ENCODE results near the gene TENT5C. TPM values are rescaled to one million over a fixed set of nuclear protein-coding genes. Genes with fewer than 3 reads are reported as not detected.

The TENT5C gene
- total and polyA plus RNA-seq, 2 of the 13 experiments (the other 11 are each of a cell fraction or from before 2014, with no cell fraction given) = 0.02 to 0.38 TPM

GRCh38 chr1:117600325-117600943 is 5.4 kb upstream of the TENT5C start (continued):
- TF ChIP-seq, protein P1, sequence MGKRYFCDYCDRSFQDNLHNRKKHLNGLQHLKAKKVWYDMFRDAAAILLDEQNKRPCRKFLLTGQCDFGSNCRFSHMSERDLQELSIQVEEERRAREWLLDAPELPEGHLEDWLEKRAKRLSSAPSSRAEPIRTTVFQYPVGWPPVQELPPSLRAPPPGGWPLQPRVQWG (CRISPR knock-in tag; IDR thresholded peaks at IDR 0.05; ENCODE audit: borderline replicate concordance, low read depth) = no peak
- TF ChIP-seq TEAD2 (CRISPR knock-in tag; IDR thresholded peaks at IDR 0.05) = no peak
- TF ChIP-seq ZNF282 (IDR thresholded peaks at IDR 0.05; ENCODE audit: partially characterized antibody) = no peak
- no peak for TF ChIP-seq EEA1 (CRISPR knock-in tag; IDR thresholded peaks at IDR 0.05; ENCODE audit: borderline replicate concordance)
- TF ChIP-seq DNMT1 (CRISPR knock-in tag; IDR thresholded peaks at IDR 0.05) = no peak

DNA sequence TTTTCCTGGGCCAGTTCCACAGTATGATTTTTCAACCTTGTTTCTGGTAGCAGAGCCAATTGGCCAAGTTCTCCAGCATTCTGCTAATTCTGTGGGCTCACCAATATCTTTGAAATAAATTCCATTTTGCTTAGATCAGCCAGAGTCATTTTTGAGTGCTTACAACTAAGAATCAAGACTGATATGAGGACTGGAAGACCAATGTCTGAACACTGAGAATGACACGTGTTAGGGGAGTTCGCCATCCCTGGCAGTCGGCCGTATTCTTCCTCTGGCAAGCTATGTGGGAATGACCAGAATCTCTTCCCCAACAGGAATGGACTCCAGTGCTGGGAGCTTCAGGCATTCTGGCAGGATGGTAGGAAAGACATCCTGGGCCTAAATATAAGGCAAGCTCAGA is 4.9 kb upstream of the TENT5C start:
- Histone ChIP-seq H3K79me2 (ENCODE audit: insufficient read depth, low read length) (no peaks in the 10 kb centered on the region), H3K4me3 (replicated peaks in 1 of 3; ENCODE audit: insufficient read depth in 1 of 3, low read depth in 2 of 3, low read length in 3 of 3) (no peak overlapping the region), H3K4me1 (ENCODE audit: insufficient read depth, low read length) (peaks cover 9% of the 10 kb centered on the region), H3K27ac (ENCODE audit: extremely low read length, insufficient read depth, low read length) (no peak overlapping the region), H3K9me3 (ENCODE audit: low read length) (no peaks in the 10 kb centered on the region), H2AFZ (ENCODE audit: low read length) (no peak overlapping the region), H4K20me1 (ENCODE audit: insufficient read depth, low read length) (no peaks in the 10 kb centered on the region), H3K9ac (ENCODE audit: insufficient read depth, low read depth, low read length) (no peak overlapping the region), H3K27me3 (ENCODE audit: control insufficient read depth in 1 of 2, insufficient read depth in 2 of 2, low read length in 2 of 2) (no peaks in the 10 kb centered on the region; a peak in 1 of 5 replicates), H3K36me3 (replicated peaks in 1 of 2; ENCODE audit: control insufficient read depth in 1 of 2, insufficient read depth in 2 of 2, low read length in 2 of 2) (no peaks in the 10 kb centered on the region), H3K4me2 (ENCODE audit: low read depth, low read length) (no peak overlapping the region)
- DNase-seq (ENCODE audit: low spot score) = no peak
- ATAC-seq = no peak
- no TSS peak for BruUV-seq (replicated peaks)
- WGBS (ENCODE audit: low lambda C conversion rate) = 77% methylated on average over 4 of the region's 4 CpGs
- intact Hi-C loops (cut with micrococcal nuclease; ENCODE audit: unreplicated experiment) = no loop called here
- no peak for FAIRE-seq
- ChIA-PET CTCF (ENCODE audit: low intra/inter-chr PET ratio, low total read pairs) (no interaction called here), POLR2A (no interaction called here)
- in situ Hi-C loops (cut with HindIII; ENCODE audit: extremely low pct_ligation_motif_present, low pct_unique_long_range_greater_than_20kb) = no loop called here
- TF ChIP-seq HOXA9 (CRISPR knock-in tag; IDR thresholded peaks at IDR 0.05; ENCODE audit: borderline replicate concordance) (no peak), DZIP1 (CRISPR knock-in tag; IDR thresholded peaks at IDR 0.05) (no peak), ZNF772 (CRISPR knock-in tag; IDR thresholded peaks at IDR 0.05) (no peak), ZBTB44 (CRISPR knock-in tag; IDR thresholded peaks at IDR 0.05) (no peak), PCBP1 (IDR thresholded peaks at IDR 0.05; ENCODE audit: borderline replicate concordance, low read depth, low read length) (no peak), NR1H2 (CRISPR knock-in tag; IDR thresholded peaks at IDR 0.05; ENCODE audit: borderline replicate concordance, low read depth) (no peak), PCBP2 (optimal IDR thresholded peaks at IDR 0.05; ENCODE audit: low read depth, low read length, poor library complexity, severe bottlenecking) (no peak), SMARCE1 (IDR thresholded peaks at IDR 0.05; ENCODE audit: borderline replicate concordance) (no peak), ZNF652 (CRISPR knock-in tag; IDR thresholded peaks at IDR 0.05; ENCODE audit: borderline replicate concordance, low read depth) (no peak)

All from HepG2 (cell line).